Stimulated activated CD8-positive, alpha-beta memory T cell treated with anti-CD3 and anti-CD28 coated beads, Interleukin-15, amount 100 ng/mL, for 1 hour (primary cell): ENCODE results near the gene MTHFD2L.
"Not testable (repeated sequence)": the region's sequence is repeated elsewhere in the genome, so short reads cannot be mapped to it uniquely, and the experiment has no call there.

ENCODE experiments used
- DNase-seq: peaks from one replicate; pipeline ENCODE4 v3.0.0-alpha.2; 2020; ENCODE audit warnings: low read depth

MTHFD2L gene

GRCh38 chr4:74189331-74190043, 31.6 kb downstream of the MTHFD2L start:
- no peak for DNase-seq

GRCh38 chr4:74190332-74190731, 32.4 kb downstream of the MTHFD2L start:
- no peak for DNase-seq

GRCh38 chr4:74190919-74191397, 33.0 kb downstream of the MTHFD2L start:
- no peak for DNase-seq

- no peak for DNase-seq
These were observed 39.2 kb downstream of the MTHFD2L start for GRCh38 chr4:74197080-74197479.

GRCh38 chr4:74202062-74202586, 44.2 kb downstream of the MTHFD2L start:
- no peak for DNase-seq

- no peak for DNase-seq
These were observed 45.5 kb downstream of the MTHFD2L start for GRCh38 chr4:74203467-74203866.

GRCh38 chr4:74205046-74205445, 47.1 kb downstream of the MTHFD2L start:
- no peak for DNase-seq

- no peak for DNase-seq
These were observed 47.6 kb downstream of the MTHFD2L start for GRCh38 chr4:74205559-74205958.

- no peak for DNase-seq
These were observed 48.3 kb downstream of the MTHFD2L start for GRCh38 chr4:74206088-74206825.

- not testable (repeated sequence) for DNase-seq
These were observed 56.7 kb downstream of the MTHFD2L start for GRCh38 chr4:74214457-74215159.

- DNase-seq: not testable (repeated sequence)
These were observed 57.3 kb downstream of the MTHFD2L start for GRCh38 chr4:74215236-74215635.

- DNase-seq: no peak
These were observed 59.4 kb downstream of the MTHFD2L start for GRCh38 chr4:74217365-74217764.

GRCh38 chr4:74218201-74218600, 60.3 kb downstream of the MTHFD2L start:
- no peak for DNase-seq

GRCh38 chr4:74219240-74219639, 61.3 kb downstream of the MTHFD2L start:
- no peak for DNase-seq

- DNase-seq: no peak
These were observed 65.2 kb downstream of the MTHFD2L start for GRCh38 chr4:74223098-74223497.

GRCh38 chr4:74223801-74224200, 65.9 kb downstream of the MTHFD2L start:
- DNase-seq: no peak

- peak; percentile 54 for DNase-seq
These were observed 71.0 kb downstream of the MTHFD2L start for GRCh38 chr4:74228691-74229640.

- DNase-seq: no peak
These were observed 73.1 kb downstream of the MTHFD2L start for GRCh38 chr4:74230902-74231499.

- DNase-seq: no peak
These were observed 77.2 kb downstream of the MTHFD2L start for GRCh38 chr4:74235135-74235534.

GRCh38 chr4:74237425-74237966, 79.6 kb downstream of the MTHFD2L start:
- no peak for DNase-seq

- DNase-seq: no peak
These were observed 86.1 kb downstream of the MTHFD2L start for GRCh38 chr4:74244049-74244448.
